A549 (cell line): ENCODE results near the gene PLCH1.

ENCODE experiments used
- EHMT2 ChIP-seq: fragments of 200-600 bp; sonication (generic); IDR thresholded peaks from 2 replicates; pipeline ENCODE4 v1.6.1; 2016; ENCODE audit warnings: antibody characterized with exemption, low read depth, mild to moderate bottlenecking, moderate library complexity
- EP300 ChIP-seq, 2 experiments: fragments of >200 bp; sonication (Bioruptor Twin); formaldehyde crosslinking; IDR thresholded peaks; 2 replicates in 1 of 2; 3 replicates in 1 of 2; pipeline ENCODE4 v1.6.1; 2016 to 2017
- ESRRA ChIP-seq: fragments of 150-350 bp; IDR thresholded peaks from 2 replicates; pipeline ENCODE4 v1.6.1; 2014; ENCODE audit warnings: mild to moderate bottlenecking, low read length, borderline replicate concordance
- HDAC2 ChIP-seq: fragments of 200-600 bp; sonication (generic); IDR thresholded peaks from 2 replicates; pipeline ENCODE4 v1.6.1; 2016
- HOXA7 ChIP-seq: fragments of 250-450 bp; sonication (Bioruptor Pico); IDR thresholded peaks from 2 replicates; pipeline ENCODE4 v1.5.0; 2020; ENCODE audit warnings: mild to moderate bottlenecking, moderate library complexity
- TFCP2L1 ChIP-seq: fragments of 250-450 bp; sonication (Bioruptor Pico); IDR thresholded peaks from 2 replicates; pipeline ENCODE4 v1.5.0; 2021; ENCODE audit warnings: mild to moderate bottlenecking
- TF ChIP-seq, protein P1 (sequence below): fragments of >200 bp; sonication (Bioruptor Twin); formaldehyde crosslinking; IDR thresholded peaks from 3 replicates; pipeline ENCODE4 v1.5.1; 2016
- TF ChIP-seq, protein P2 (sequence below): IDR thresholded peaks from 2 replicates; pipeline ENCODE4 v1.6.1; 2012
- TF ChIP-seq, protein P3 (sequence below): IDR thresholded peaks from 2 replicates; pipeline ENCODE4 v1.6.1; 2012; ENCODE audit warnings: low read depth, borderline replicate concordance

DNA sequence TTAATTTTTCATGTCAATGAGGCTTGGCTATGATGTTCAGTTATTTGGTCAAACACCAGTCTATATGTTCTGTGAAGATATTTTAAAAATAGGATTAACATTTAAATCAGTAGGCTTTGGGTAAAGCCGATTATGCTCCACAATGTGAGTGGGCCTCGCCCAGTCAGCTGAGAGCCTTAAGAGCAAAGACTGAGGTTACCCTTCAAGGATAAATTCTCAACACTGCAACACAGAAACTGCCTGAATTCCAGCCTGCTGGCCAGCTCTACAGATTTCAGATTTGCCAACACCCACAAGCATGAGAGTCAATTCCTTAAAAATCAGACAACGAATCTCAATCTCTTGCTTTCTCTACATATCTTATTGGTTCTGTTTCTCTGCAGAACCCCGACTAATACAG is 188.3 kb downstream of the PLCH1 start:
- no peak for TF ChIP-seq EP300 (IDR thresholded peaks at IDR 0.05)
- TF ChIP-seq ESRRA, result no peak
- TF ChIP-seq, protein P1, sequence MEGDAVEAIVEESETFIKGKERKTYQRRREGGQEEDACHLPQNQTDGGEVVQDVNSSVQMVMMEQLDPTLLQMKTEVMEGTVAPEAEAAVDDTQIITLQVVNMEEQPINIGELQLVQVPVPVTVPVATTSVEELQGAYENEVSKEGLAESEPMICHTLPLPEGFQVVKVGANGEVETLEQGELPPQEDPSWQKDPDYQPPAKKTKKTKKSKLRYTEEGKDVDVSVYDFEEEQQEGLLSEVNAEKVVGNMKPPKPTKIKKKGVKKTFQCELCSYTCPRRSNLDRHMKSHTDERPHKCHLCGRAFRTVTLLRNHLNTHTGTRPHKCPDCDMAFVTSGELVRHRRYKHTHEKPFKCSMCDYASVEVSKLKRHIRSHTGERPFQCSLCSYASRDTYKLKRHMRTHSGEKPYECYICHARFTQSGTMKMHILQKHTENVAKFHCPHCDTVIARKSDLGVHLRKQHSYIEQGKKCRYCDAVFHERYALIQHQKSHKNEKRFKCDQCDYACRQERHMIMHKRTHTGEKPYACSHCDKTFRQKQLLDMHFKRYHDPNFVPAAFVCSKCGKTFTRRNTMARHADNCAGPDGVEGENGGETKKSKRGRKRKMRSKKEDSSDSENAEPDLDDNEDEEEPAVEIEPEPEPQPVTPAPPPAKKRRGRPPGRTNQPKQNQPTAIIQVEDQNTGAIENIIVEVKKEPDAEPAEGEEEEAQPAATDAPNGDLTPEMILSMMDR, result no peak
- TF ChIP-seq HOXA7, result no peak
- TF ChIP-seq EHMT2, result no peak
- TF ChIP-seq TFCP2L1 (CRISPR knock-in tag), result no peak
- TF ChIP-seq HDAC2, result no peak
- TF ChIP-seq, protein P2, sequence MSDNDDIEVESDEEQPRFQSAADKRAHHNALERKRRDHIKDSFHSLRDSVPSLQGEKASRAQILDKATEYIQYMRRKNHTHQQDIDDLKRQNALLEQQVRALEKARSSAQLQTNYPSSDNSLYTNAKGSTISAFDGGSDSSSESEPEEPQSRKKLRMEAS, result no peak
- TF ChIP-seq, protein P3, sequence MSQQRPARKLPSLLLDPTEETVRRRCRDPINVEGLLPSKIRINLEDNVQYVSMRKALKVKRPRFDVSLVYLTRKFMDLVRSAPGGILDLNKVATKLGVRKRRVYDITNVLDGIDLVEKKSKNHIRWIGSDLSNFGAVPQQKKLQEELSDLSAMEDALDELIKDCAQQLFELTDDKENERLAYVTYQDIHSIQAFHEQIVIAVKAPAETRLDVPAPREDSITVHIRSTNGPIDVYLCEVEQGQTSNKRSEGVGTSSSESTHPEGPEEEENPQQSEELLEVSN, result no peak
